ENCODE results near the gene IFNL3.

- TF ChIP-seq, protein P1, sequence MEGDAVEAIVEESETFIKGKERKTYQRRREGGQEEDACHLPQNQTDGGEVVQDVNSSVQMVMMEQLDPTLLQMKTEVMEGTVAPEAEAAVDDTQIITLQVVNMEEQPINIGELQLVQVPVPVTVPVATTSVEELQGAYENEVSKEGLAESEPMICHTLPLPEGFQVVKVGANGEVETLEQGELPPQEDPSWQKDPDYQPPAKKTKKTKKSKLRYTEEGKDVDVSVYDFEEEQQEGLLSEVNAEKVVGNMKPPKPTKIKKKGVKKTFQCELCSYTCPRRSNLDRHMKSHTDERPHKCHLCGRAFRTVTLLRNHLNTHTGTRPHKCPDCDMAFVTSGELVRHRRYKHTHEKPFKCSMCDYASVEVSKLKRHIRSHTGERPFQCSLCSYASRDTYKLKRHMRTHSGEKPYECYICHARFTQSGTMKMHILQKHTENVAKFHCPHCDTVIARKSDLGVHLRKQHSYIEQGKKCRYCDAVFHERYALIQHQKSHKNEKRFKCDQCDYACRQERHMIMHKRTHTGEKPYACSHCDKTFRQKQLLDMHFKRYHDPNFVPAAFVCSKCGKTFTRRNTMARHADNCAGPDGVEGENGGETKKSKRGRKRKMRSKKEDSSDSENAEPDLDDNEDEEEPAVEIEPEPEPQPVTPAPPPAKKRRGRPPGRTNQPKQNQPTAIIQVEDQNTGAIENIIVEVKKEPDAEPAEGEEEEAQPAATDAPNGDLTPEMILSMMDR (IDR thresholded peaks at IDR 0.05; ENCODE audit: insufficient read depth, low read depth, low read length), result no peak
- TF ChIP-seq EZH2 (IDR thresholded peaks at IDR 0.05; ENCODE audit: insufficient read depth, low read length), result no peak
Observed at GRCh38 chr19:39224910-39225309, 19.9 kb downstream of the IFNL3 start.

Data from astrocyte (in vitro differentiated cells and primary cell).